Mucosa of rectum (tissue), 2 donors: Measurements from ENCODE around the gene PLXND1.
"Not testable (repeated sequence)": the region's sequence is repeated elsewhere in the genome, so short reads cannot be mapped to it uniquely, and the experiment has no call there.

ENCODE experiments used
- H3K27ac ChIP-seq, 2 donors: one replicate each; pipeline ENCODE4 v1.7.0; 2013; ENCODE audit warnings: inconsistent platforms in 2 of 2, low read depth in 2 of 2, low read length in 2 of 2
- H3K27me3 ChIP-seq, 2 donors: one replicate each; pipeline ENCODE4 v1.7.0; 2013; ENCODE audit warnings: low read length in 2 of 2; ENCODE audit not compliant: control insufficient read depth in 2 of 2, insufficient read depth in 2 of 2
- H3K36me3 ChIP-seq, 2 donors: one replicate each; pipeline ENCODE4 v1.7.0; 2013; ENCODE audit warnings: low read length in 2 of 2; ENCODE audit not compliant: control insufficient read depth in 2 of 2, insufficient read depth in 2 of 2
- H3K4me1 ChIP-seq, 2 donors: one replicate each; pipeline ENCODE4 v1.7.0; 2013; ENCODE audit warnings: low read length in 2 of 2, mild to moderate bottlenecking in 1 of 2; ENCODE audit not compliant: control insufficient read depth in 2 of 2, insufficient read depth in 2 of 2
- H3K4me3 ChIP-seq, 2 donors: one replicate each; pipeline ENCODE4 v1.7.0; 2013; ENCODE audit warnings: low read length in 2 of 2
- H3K9ac ChIP-seq, 2 donors: one replicate each; pipeline ENCODE4 v1.7.0; 2013; ENCODE audit warnings: low read length in 2 of 2, low read depth in 1 of 2, mild to moderate bottlenecking in 1 of 2
- H3K9me3 ChIP-seq, 2 donors: one replicate each; pipeline ENCODE4 v1.7.0; 2013; ENCODE audit warnings: low read length in 2 of 2; ENCODE audit not compliant: control insufficient read depth in 2 of 2
- donor health status: healthy.
- donor health status: Normal muscosa, but diverticular disease.

PLXND1 gene

GRCh38 chr3:129522953-129523352, 83.5 kb downstream of the PLXND1 start:
- no peaks in the 10 kb centered on the region for H3K27me3 ChIP-seq
- H3K4me1 ChIP-seq, result no peaks in the 10 kb centered on the region
- no peak overlapping the region for H3K4me3 ChIP-seq
- H3K9me3 ChIP-seq, result no peaks in the 10 kb centered on the region
- H3K36me3 ChIP-seq, result peaks cover 0 to 3% of the 10 kb centered on the region in 2 donors
- no peak overlapping the region for H3K27ac ChIP-seq
- no peak overlapping the region for H3K9ac ChIP-seq

- H3K4me3 ChIP-seq, result no peak overlapping the region
- no peaks in the 10 kb centered on the region for H3K9me3 ChIP-seq
- no peaks in the 10 kb centered on the region for H3K4me1 ChIP-seq
- peaks cover 0 to 9% of the 10 kb centered on the region in 2 donors for H3K36me3 ChIP-seq
- no peaks in the 10 kb centered on the region for H3K27me3 ChIP-seq
- H3K27ac ChIP-seq, result no peak overlapping the region
- no peak overlapping the region for H3K9ac ChIP-seq
Measured at GRCh38 chr3:129521611-129522010, 84.9 kb downstream of the PLXND1 start.

- Histone ChIP-seq H3K9me3 (no peaks in the 10 kb centered on the region), H3K36me3 (peaks cover 0 to 9% of the 10 kb centered on the region in 2 donors), H3K9ac (no peak overlapping the region), H3K4me3 (no peak overlapping the region), H3K4me1 (no peaks in the 10 kb centered on the region), H3K27ac (no peak overlapping the region), H3K27me3 (no peaks in the 10 kb centered on the region)
Measured at GRCh38 chr3:129520960-129521359, 85.5 kb downstream of the PLXND1 start.

GRCh38 chr3:129519896-129520715, 86.4 kb downstream of the PLXND1 start:
- no peaks in the 10 kb centered on the region for H3K4me1 ChIP-seq
- H3K27me3 ChIP-seq, result no peaks in the 10 kb centered on the region
- H3K36me3 ChIP-seq, result peaks cover 0 to 9% of the 10 kb centered on the region in 2 donors
- H3K9me3 ChIP-seq, result no peaks in the 10 kb centered on the region
- no peak overlapping the region for H3K27ac ChIP-seq
- H3K9ac ChIP-seq, result no peak overlapping the region
- H3K4me3 ChIP-seq, result no peak overlapping the region

- no peak overlapping the region for H3K4me3 ChIP-seq
- no peak overlapping the region for H3K9ac ChIP-seq
- H3K9me3 ChIP-seq, result no peaks in the 10 kb centered on the region
- no peaks in the 10 kb centered on the region for H3K4me1 ChIP-seq
- H3K27me3 ChIP-seq, result no peaks in the 10 kb centered on the region
- H3K36me3 ChIP-seq, result peaks cover 0 to 14% of the 10 kb centered on the region in 2 donors
- no peak overlapping the region for H3K27ac ChIP-seq
Measured at GRCh38 chr3:129519449-129519848, 87.0 kb downstream of the PLXND1 start.

- Histone ChIP-seq H3K4me3 (no peak overlapping the region), H3K9ac (no peak overlapping the region), H3K27ac (no peak overlapping the region), H3K27me3 (no peaks in the 10 kb centered on the region), H3K36me3 (peaks cover 0 to 14% of the 10 kb centered on the region in 2 donors), H3K9me3 (no peaks in the 10 kb centered on the region), H3K4me1 (no peaks in the 10 kb centered on the region)
Measured at GRCh38 chr3:129518581-129518980, 87.9 kb downstream of the PLXND1 start.

GRCh38 chr3:129518038-129518561, 88.4 kb downstream of the PLXND1 start:
- no peaks in the 10 kb centered on the region for H3K4me1 ChIP-seq
- peaks cover 0 to 16% of the 10 kb centered on the region in 2 donors for H3K36me3 ChIP-seq
- no peak overlapping the region for H3K27ac ChIP-seq

GRCh38 chr3:129517516-129517915, 89.0 kb downstream of the PLXND1 start:
- H3K9me3 ChIP-seq, result no peaks in the 10 kb centered on the region
- H3K9ac ChIP-seq, result no peak overlapping the region
- no peak overlapping the region for H3K4me3 ChIP-seq
- H3K27ac ChIP-seq, result no peak overlapping the region
- H3K27me3 ChIP-seq, result no peaks in the 10 kb centered on the region
- no peaks in the 10 kb centered on the region for H3K4me1 ChIP-seq
- H3K36me3 ChIP-seq, result peaks cover 0 to 22% of the 10 kb centered on the region in 2 donors

More at GRCh38 chr3:129518038-129518561, 88.4 kb downstream of the PLXND1 start:
- no peaks in the 10 kb centered on the region for H3K9me3 ChIP-seq
- H3K27me3 ChIP-seq, result no peaks in the 10 kb centered on the region
- H3K4me3 ChIP-seq, result no peak overlapping the region
- no peak overlapping the region for H3K9ac ChIP-seq

GRCh38 chr3:129515821-129516432, 90.5 kb downstream of the PLXND1 start:
- H3K27ac ChIP-seq, H3K9ac ChIP-seq, H3K4me1 ChIP-seq, H3K9me3 ChIP-seq, H3K4me3 ChIP-seq, H3K27me3 ChIP-seq: not testable (repeated sequence)
- H3K36me3 ChIP-seq, result peaks cover 0 to 32% of the 10 kb centered on the region in 2 donors

GRCh38 chr3:129515108-129515820, 91.2 kb downstream of the PLXND1 start:
- H3K4me1 ChIP-seq, H3K9ac ChIP-seq, H3K27ac ChIP-seq, H3K27me3 ChIP-seq, H3K4me3 ChIP-seq, H3K9me3 ChIP-seq: not testable (repeated sequence)
- H3K36me3 ChIP-seq, result peaks cover 0 to 34% of the 10 kb centered on the region in 2 donors
